Activated CD4-positive, alpha-beta T cell treated with anti-CD3 and anti-CD28 coated beads, Interleukin-2, amount 50 U/mL, for 48 hours (primary cell): ENCODE data around the gene GLS.
A peak's percentile ranks its signal among the peaks of the same experiment; 100 is the strongest.

ENCODE experiments used
- DNase-seq, 2 experiments: peaks; one replicate each; pipeline ENCODE4 v3.0.0-alpha.2; 2020

Gene GLS

GRCh38 chr2:190997526-190998113, 117.0 kb downstream of the GLS start:
- no peak for DNase-seq

- no peak for DNase-seq
Measured at GRCh38 chr2:190999058-190999457, 118.4 kb downstream of the GLS start.

- no peak for DNase-seq
Measured at GRCh38 chr2:190999949-191000665, 119.5 kb downstream of the GLS start.

GRCh38 chr2:191001032-191001431, 120.4 kb downstream of the GLS start:
- DNase-seq = no peak

GRCh38 chr2:191001624-191002023, 121.0 kb downstream of the GLS start:
- no peak for DNase-seq

GRCh38 chr2:191003405-191004309, 123.0 kb downstream of the GLS start:
- no peak for DNase-seq

GRCh38 chr2:191006297-191006696, 125.7 kb downstream of the GLS start:
- no peak for DNase-seq

- no peak for DNase-seq
Measured at GRCh38 chr2:191006997-191007783, 126.6 kb downstream of the GLS start.

- no peak for DNase-seq
Measured at GRCh38 chr2:191008286-191008685, 127.7 kb downstream of the GLS start.

GRCh38 chr2:191009541-191010374, 129.1 kb downstream of the GLS start:
- DNase-seq = no peak

- DNase-seq = no peak
Measured at GRCh38 chr2:191010887-191011885, 130.6 kb downstream of the GLS start.

GRCh38 chr2:191012346-191012745, 131.7 kb downstream of the GLS start:
- DNase-seq = no peak

GRCh38 chr2:191012845-191013681, 132.4 kb downstream of the GLS start:
- no peak for DNase-seq

- DNase-seq = no peak
Measured at GRCh38 chr2:191013682-191013931, 133.0 kb downstream of the GLS start.

- DNase-seq = peak; percentile 94 to 96
Measured at GRCh38 chr2:191013932-191014652, 133.5 kb downstream of the GLS start, which contains the start of gene STAT1. STAT1 (minus strand) TSS chr2:191014171; CDS start chr2:191010003, 4,168 bp downstream.

GRCh38 chr2:191014653-191015020, 134.0 kb downstream of the GLS start:
- DNase-seq = no peak
